ENCODE data around the gene MSRB3. TPM values are rescaled to one million over a fixed set of nuclear protein-coding genes. Genes with fewer than 3 reads are reported as not detected.

The MSRB3 gene
- total and polyA plus RNA-seq, 10 of the 15 experiments (the other 5 are each of a cell fraction or from before 2014, with no cell fraction given), result 0.07 to 2.7 (median 1.3) TPM

DNA sequence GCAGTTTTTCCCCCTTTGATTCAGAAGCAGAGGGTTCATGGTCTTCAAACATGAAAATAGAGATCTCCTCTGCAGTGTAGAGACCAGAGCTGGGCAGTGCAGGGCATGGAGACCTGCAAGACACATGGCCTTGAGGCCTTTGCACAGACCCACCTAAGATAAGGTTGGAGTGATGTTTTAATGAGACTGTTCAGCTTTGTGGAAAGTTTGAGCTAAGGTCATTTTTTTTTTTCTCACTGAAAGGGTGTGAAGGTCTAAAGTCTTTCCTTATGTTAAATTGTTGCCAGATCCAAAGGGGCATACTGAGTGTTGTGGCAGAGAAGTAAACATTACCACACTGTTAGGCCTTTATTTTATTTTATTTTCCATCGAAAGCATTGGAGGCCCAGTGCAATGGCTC lies 185.1 kb downstream of the MSRB3 start:
- FAIRE-seq (no peak), DNase-seq (ENCODE audit: low read depth, low spot score) (no peak), ATAC-seq (no peak)
- no peaks in the 10 kb centered on the region for H3K4me1 ChIP-seq (ENCODE audit: control insufficient read depth, insufficient read depth, low read length)
- ChIA-PET CTCF (no interaction called here), SMC1A (ENCODE audit: uncharacterized antibody, unreplicated experiment) (no interaction called here), POLR2A (no interaction called here), RAD21 (ENCODE audit: unreplicated experiment) (no interaction called here)
- no peaks in the 10 kb centered on the region for H3K9me3 ChIP-seq (replicated peaks; ENCODE audit: control insufficient read depth, insufficient read depth, low read length)
- H3K9ac ChIP-seq (ENCODE audit: control insufficient read depth, insufficient read depth, low read length), result no peak overlapping the region
- BruUV-seq (replicated peaks), result no TSS peak
- 47% methylated on average over 1 of the region's 1 CpG for WGBS (ENCODE audit: insufficient coverage, insufficient replicate concordance, low lambda C conversion rate, missing lambda C conversion rate)
- no peak overlapping the region for H3K27ac ChIP-seq (ENCODE audit: control insufficient read depth, insufficient read depth)
- no peaks in the 10 kb centered on the region for H3K27me3 ChIP-seq (replicated peaks in 1 of 2; ENCODE audit: control insufficient read depth in 2 of 2, insufficient read depth in 2 of 2, low read length in 1 of 2)
- no peaks in the 10 kb centered on the region for H3K79me2 ChIP-seq (ENCODE audit: control insufficient read depth, insufficient read depth, low read length)
- no peaks in the 10 kb centered on the region for H3K36me3 ChIP-seq (ENCODE audit: control insufficient read depth in 2 of 2, insufficient read depth in 2 of 2, low read length in 1 of 2)
- in situ Hi-C loops (cut with MboI), result no loop called here
- H2AFZ ChIP-seq (ENCODE audit: control insufficient read depth, low read depth, low read length), result no peak overlapping the region
- H3K4me3 ChIP-seq, result no peak overlapping the region
- H4K20me1 ChIP-seq (ENCODE audit: control insufficient read depth, insufficient read depth), result no peaks in the 10 kb centered on the region
- intact Hi-C loops (cut with micrococcal nuclease; ENCODE audit: unreplicated experiment), result no loop called here
- no peak overlapping the region for H3K4me2 ChIP-seq (ENCODE audit: control insufficient read depth, insufficient read depth)
- TF ChIP-seq POLR2AphosphoS2 (IDR thresholded peaks at IDR 0.05; ENCODE audit: low read depth, low read length) (no peak), E2F8 (IDR thresholded peaks at IDR 0.05; ENCODE audit: low read depth, partially characterized antibody) (no peak), BHLHE40 (IDR thresholded peaks at IDR 0.05; ENCODE audit: borderline replicate concordance in 1 of 2, low read depth in 2 of 2, low read length in 1 of 2) (no peak), IRF4 (IDR thresholded peaks at IDR 0.05; ENCODE audit: low read depth, low read length) (no peak), BCL3 (IDR thresholded peaks at IDR 0.05; ENCODE audit: borderline replicate concordance, insufficient read depth, low read depth, low read length, poor library complexity, severe bottlenecking) (no peak), EZH2 (IDR thresholded peaks at IDR 0.05; ENCODE audit: borderline replicate concordance, control insufficient read depth, low read depth, low read length) (no peak), NR2C1 (IDR thresholded peaks at IDR 0.05) (no peak), RELB (IDR thresholded peaks at IDR 0.05; ENCODE audit: low read depth) (no peak), SIX5 (IDR thresholded peaks at IDR 0.05; ENCODE audit: low read depth, low read length, severe bottlenecking) (no peak), POLR2AphosphoS5 (IDR thresholded peaks at IDR 0.05; ENCODE audit: low read length) (no peak), NR2F1 (conservative IDR thresholded peaks at IDR 0.05) (no peak), EP300 (IDR thresholded peaks at IDR 0.05; ENCODE audit: borderline replicate concordance in 1 of 2, control insufficient read depth in 1 of 2, low read depth in 2 of 2, low read length in 2 of 2) (no peak)
- TF ChIP-seq, protein P1, sequence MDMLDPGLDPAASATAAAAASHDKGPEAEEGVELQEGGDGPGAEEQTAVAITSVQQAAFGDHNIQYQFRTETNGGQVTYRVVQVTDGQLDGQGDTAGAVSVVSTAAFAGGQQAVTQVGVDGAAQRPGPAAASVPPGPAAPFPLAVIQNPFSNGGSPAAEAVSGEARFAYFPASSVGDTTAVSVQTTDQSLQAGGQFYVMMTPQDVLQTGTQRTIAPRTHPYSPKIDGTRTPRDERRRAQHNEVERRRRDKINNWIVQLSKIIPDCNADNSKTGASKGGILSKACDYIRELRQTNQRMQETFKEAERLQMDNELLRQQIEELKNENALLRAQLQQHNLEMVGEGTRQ (IDR thresholded peaks at IDR 0.05; ENCODE audit: borderline replicate concordance, low read depth, low read length), result no peak

Measured in GM12878 (cell line).